ENCODE results near the gene ATN1.

- TF ChIP-seq EZH2 (IDR thresholded peaks at IDR 0.05; ENCODE audit: borderline replicate concordance, low read depth, low read length, poor library complexity, severe bottlenecking) = no peak
- TF ChIP-seq, protein P1, sequence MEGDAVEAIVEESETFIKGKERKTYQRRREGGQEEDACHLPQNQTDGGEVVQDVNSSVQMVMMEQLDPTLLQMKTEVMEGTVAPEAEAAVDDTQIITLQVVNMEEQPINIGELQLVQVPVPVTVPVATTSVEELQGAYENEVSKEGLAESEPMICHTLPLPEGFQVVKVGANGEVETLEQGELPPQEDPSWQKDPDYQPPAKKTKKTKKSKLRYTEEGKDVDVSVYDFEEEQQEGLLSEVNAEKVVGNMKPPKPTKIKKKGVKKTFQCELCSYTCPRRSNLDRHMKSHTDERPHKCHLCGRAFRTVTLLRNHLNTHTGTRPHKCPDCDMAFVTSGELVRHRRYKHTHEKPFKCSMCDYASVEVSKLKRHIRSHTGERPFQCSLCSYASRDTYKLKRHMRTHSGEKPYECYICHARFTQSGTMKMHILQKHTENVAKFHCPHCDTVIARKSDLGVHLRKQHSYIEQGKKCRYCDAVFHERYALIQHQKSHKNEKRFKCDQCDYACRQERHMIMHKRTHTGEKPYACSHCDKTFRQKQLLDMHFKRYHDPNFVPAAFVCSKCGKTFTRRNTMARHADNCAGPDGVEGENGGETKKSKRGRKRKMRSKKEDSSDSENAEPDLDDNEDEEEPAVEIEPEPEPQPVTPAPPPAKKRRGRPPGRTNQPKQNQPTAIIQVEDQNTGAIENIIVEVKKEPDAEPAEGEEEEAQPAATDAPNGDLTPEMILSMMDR (conservative IDR thresholded peaks at IDR 0.05; ENCODE audit: low read depth, low read length) = no peak
These were observed 23.2 kb upstream of the ATN1 start, which contains the start of gene LRRC23 for GRCh38 chr12:6904280-6905276.

All from A673 (cell line).